Measurements from ENCODE around the gene DSCAML1.

DNA sequence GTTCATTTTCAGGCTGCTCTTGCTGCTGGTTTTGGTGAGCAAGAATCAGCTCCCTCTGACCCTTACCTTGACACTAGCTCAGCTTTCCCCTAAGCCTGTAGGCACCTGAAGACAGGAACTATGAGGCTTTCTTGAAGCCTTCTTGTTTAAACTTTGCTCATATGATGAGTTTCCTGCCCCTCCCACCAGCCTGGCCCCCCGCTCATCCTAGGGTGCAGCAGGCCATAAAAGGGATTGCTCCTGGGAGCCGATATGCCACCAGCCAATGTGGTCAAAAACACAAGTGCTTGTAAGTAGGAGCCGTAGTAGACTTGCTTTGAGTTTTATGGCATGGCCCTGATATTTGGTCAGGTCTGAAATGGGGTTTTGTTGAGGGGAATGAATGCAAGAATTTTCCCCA lies 164.7 kb downstream of the DSCAML1 start:
- TF ChIP-seq POLR2AphosphoS5 (IDR thresholded peaks at IDR 0.05; ENCODE audit: low read depth, low read length) (no peak), TAF1 (IDR thresholded peaks at IDR 0.05; ENCODE audit: borderline replicate concordance, insufficient read depth, low read length) (no peak), SIN3A (IDR thresholded peaks at IDR 0.05; ENCODE audit: borderline replicate concordance, insufficient read depth, low read length) (no peak), FOXP2 (optimal IDR thresholded peaks at IDR 0.05; ENCODE audit: borderline replicate concordance, extremely low read depth, extremely low read length, insufficient read depth) (no peak)
- TF ChIP-seq, protein P1, sequence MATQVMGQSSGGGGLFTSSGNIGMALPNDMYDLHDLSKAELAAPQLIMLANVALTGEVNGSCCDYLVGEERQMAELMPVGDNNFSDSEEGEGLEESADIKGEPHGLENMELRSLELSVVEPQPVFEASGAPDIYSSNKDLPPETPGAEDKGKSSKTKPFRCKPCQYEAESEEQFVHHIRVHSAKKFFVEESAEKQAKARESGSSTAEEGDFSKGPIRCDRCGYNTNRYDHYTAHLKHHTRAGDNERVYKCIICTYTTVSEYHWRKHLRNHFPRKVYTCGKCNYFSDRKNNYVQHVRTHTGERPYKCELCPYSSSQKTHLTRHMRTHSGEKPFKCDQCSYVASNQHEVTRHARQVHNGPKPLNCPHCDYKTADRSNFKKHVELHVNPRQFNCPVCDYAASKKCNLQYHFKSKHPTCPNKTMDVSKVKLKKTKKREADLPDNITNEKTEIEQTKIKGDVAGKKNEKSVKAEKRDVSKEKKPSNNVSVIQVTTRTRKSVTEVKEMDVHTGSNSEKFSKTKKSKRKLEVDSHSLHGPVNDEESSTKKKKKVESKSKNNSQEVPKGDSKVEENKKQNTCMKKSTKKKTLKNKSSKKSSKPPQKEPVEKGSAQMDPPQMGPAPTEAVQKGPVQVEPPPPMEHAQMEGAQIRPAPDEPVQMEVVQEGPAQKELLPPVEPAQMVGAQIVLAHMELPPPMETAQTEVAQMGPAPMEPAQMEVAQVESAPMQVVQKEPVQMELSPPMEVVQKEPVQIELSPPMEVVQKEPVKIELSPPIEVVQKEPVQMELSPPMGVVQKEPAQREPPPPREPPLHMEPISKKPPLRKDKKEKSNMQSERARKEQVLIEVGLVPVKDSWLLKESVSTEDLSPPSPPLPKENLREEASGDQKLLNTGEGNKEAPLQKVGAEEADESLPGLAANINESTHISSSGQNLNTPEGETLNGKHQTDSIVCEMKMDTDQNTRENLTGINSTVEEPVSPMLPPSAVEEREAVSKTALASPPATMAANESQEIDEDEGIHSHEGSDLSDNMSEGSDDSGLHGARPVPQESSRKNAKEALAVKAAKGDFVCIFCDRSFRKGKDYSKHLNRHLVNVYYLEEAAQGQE (IDR thresholded peaks at IDR 0.05; ENCODE audit: insufficient read depth in 1 of 2, low read depth in 2 of 2, low read length in 2 of 2): no peak
